Measurements from ENCODE around the gene HAND2.
A peak's percentile ranks its signal among the peaks of the same experiment; 100 is the strongest.

Gene HAND2

GRCh38 chr4:173519111-173520101, 10.6 kb downstream of the HAND2 start:
- DNase-seq: no peak

GRCh38 chr4:173518425-173519102, 11.5 kb downstream of the HAND2 start:
- DNase-seq: no peak

GRCh38 chr4:173517781-173518424, 12.1 kb downstream of the HAND2 start:
- DNase-seq: no peak

GRCh38 chr4:173516621-173517524, 13.2 kb downstream of the HAND2 start:
- no peak for DNase-seq

GRCh38 chr4:173515458-173515857, 14.6 kb downstream of the HAND2 start:
- DNase-seq: no peak

GRCh38 chr4:173514641-173515217, 15.3 kb downstream of the HAND2 start:
- DNase-seq: no peak

- no peak for DNase-seq
Observed at GRCh38 chr4:173513651-173514050, 16.4 kb downstream of the HAND2 start.

- DNase-seq: no peak
Observed at GRCh38 chr4:173511787-173512361, 18.2 kb downstream of the HAND2 start.

GRCh38 chr4:173509036-173510001, 20.7 kb downstream of the HAND2 start:
- no peak for DNase-seq

- no peak for DNase-seq
Observed at GRCh38 chr4:173508386-173509035, 21.5 kb downstream of the HAND2 start.

- no peak for DNase-seq
Observed at GRCh38 chr4:173507471-173508385, 22.3 kb downstream of the HAND2 start.

- DNase-seq: no peak
Observed at GRCh38 chr4:173506597-173507211, 23.3 kb downstream of the HAND2 start.

GRCh38 chr4:173505924-173506518, 24.0 kb downstream of the HAND2 start:
- DNase-seq: peak; percentile 9

GRCh38 chr4:173504181-173504503, 25.9 kb downstream of the HAND2 start:
- no peak for DNase-seq

- no peak for DNase-seq
Observed at GRCh38 chr4:173503330-173504180, 26.5 kb downstream of the HAND2 start.

GRCh38 chr4:173502282-173502681, 27.7 kb downstream of the HAND2 start:
- no peak for DNase-seq

GRCh38 chr4:173501592-173502150, 28.4 kb downstream of the HAND2 start:
- no peak for DNase-seq

All from stimulated activated naive CD4-positive, alpha-beta T cell treated with Interleukin-2 at 50 U/mL for 16 hours (primary cell).